ENCODE measurements around the gene SLC44A4.
"Not testable (repeated sequence)": the region's sequence is repeated elsewhere in the genome, so short reads cannot be mapped to it uniquely, and the experiment has no call there.

The SLC44A4 gene

DNA sequence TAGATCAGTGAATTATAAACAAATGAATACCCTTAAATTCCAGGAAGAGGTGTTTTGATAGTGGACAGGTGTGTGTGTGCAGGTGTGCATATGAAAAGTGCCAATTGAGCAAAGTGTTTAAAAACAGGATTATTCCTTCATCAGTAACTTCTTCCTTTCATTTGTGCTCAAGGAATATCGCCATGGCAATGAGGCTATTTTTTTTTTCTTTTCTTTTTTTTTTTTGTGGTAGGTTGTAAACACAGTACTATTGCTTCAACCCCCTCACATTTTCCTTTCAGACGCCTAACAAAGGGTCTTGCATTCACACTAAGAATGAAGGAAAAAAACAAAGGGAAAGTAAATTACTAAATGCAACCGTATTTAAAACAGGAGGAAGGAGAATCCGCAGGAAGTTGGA lies 53.2 kb downstream of the SLC44A4 start:
- Histone ChIP-seq H3K4me2 (ENCODE audit: insufficient read depth, low read length) (no peak overlapping the region), H3K4me3 (ENCODE audit: low read depth in 1 of 2, low read length in 2 of 2) (no peak overlapping the region), H3K9me3 (ENCODE audit: insufficient read depth, low read length, severe bottlenecking) (no peaks in the 10 kb centered on the region), H3K9ac (ENCODE audit: low read depth, low read length) (no peak overlapping the region), H4K20me1 (ENCODE audit: insufficient read depth, low read length) (no peaks in the 10 kb centered on the region; the same call in 1 of the 2 replicates), H3K4me1 (ENCODE audit: insufficient read depth, low read length) (peaks cover 47% of the 10 kb centered on the region), H3K27ac (ENCODE audit: low read length) (no peak overlapping the region; the same call in 1 of the 2 replicates), H3K36me3 (ENCODE audit: insufficient read depth, low read length) (no peaks in the 10 kb centered on the region), H3K27me3 (ENCODE audit: insufficient read depth, low read length, poor library complexity) (no peaks in the 10 kb centered on the region), H3K79me2 (ENCODE audit: insufficient read depth, low read length) (peaks cover 18% of the 10 kb centered on the region), H2AFZ (ENCODE audit: low read depth, low read length) (no peak overlapping the region)
- no peak for DNase-seq
- TF ChIP-seq, protein P1, sequence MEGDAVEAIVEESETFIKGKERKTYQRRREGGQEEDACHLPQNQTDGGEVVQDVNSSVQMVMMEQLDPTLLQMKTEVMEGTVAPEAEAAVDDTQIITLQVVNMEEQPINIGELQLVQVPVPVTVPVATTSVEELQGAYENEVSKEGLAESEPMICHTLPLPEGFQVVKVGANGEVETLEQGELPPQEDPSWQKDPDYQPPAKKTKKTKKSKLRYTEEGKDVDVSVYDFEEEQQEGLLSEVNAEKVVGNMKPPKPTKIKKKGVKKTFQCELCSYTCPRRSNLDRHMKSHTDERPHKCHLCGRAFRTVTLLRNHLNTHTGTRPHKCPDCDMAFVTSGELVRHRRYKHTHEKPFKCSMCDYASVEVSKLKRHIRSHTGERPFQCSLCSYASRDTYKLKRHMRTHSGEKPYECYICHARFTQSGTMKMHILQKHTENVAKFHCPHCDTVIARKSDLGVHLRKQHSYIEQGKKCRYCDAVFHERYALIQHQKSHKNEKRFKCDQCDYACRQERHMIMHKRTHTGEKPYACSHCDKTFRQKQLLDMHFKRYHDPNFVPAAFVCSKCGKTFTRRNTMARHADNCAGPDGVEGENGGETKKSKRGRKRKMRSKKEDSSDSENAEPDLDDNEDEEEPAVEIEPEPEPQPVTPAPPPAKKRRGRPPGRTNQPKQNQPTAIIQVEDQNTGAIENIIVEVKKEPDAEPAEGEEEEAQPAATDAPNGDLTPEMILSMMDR (IDR thresholded peaks at IDR 0.05; ENCODE audit: borderline replicate concordance, extremely low read depth, low read length, poor library complexity, severe bottlenecking), result no peak
- TF ChIP-seq EZH2 (IDR thresholded peaks at IDR 0.05; ENCODE audit: borderline replicate concordance, low read depth, low read length, severe bottlenecking), result no peak
- no peak for ATAC-seq (ENCODE audit: insufficient read depth, low read depth)

DNA sequence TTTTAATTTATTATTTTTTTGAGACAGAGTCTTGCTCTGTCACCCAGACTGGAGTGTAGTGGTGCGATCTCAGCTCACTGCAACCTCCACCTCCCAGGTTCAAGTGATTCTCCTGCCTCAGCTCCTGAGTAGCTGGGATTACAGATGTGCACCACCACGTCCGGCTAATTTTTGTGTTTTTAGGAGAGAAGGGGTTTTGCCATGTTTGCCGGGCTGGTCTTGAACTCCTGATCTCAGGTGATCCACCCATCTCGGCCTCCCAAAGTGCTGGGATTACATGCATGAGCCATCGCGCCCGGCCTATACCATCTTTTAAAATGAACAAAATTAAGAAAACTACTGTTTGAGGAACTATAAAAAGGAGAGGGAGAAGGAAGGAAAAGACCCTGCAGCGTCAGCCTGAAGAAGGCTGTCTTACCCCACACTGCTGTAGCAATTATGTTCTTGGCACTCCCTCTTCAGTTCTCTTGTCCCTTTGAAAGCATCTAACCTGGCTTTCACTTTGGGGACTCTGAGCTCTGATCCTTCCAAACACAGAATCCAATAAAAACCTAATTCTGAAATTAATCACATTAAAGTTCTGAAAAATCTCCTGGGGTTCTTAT lies 55.1 kb downstream of the SLC44A4 start:
- not testable (repeated sequence) for H3K9ac ChIP-seq (ENCODE audit: low read depth, low read length); H3K27me3 ChIP-seq (ENCODE audit: insufficient read depth, low read length, poor library complexity); DNase-seq; H3K4me3 ChIP-seq (ENCODE audit: low read depth in 1 of 2, low read length in 2 of 2); H3K36me3 ChIP-seq (ENCODE audit: insufficient read depth, low read length); H2AFZ ChIP-seq (ENCODE audit: low read depth, low read length); H3K4me2 ChIP-seq (ENCODE audit: insufficient read depth, low read length); H3K27ac ChIP-seq (ENCODE audit: low read length); ATAC-seq (ENCODE audit: insufficient read depth, low read depth); H3K79me2 ChIP-seq (ENCODE audit: insufficient read depth, low read length); H4K20me1 ChIP-seq (ENCODE audit: insufficient read depth, low read length); H3K9me3 ChIP-seq (ENCODE audit: insufficient read depth, low read length, severe bottlenecking)
- peaks cover 44% of the 10 kb centered on the region for H3K4me1 ChIP-seq (ENCODE audit: insufficient read depth, low read length)

DNA sequence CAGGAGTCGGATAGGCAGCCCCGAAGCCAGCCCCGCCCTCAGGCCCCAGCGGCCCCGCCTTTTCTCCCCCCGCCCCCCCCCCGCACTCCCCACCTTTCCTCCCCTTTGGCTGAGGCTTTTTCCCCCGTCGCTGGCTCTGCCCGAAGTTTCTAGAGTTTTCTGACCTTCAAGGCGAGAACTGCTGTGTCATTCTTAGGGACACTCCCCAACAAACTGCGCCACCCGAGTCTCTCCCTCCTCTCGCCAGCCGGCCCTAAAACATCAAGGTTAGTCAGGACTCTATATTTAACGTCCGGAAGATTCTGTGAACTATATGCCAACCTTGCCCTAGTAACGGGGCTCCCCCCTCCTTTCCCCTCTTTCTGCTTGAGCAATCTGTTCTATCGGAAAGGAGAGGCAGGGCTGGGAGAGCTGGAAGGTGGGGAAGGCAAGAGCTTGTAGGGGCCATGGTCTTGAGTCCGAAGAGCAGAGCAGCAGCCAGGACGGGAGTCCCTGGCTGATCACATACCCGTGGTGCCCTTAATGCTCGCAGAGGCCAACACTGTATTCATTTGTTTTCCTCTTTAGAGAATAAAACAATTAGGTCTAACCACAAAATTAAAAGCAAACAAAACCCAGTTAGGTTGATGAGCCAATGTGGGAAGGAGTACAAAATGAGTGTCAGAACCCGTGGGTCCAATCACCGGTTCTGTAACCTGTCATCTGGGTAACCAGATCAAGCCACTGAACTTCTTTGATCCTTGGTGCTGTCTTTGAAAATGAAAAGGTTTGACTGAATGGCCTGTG lies 56.6 kb downstream of the SLC44A4 start:
- Histone ChIP-seq H3K79me2 (ENCODE audit: insufficient read depth, low read length) (peaks cover 2% of the 10 kb centered on the region; the same call in 1 of the 2 replicates), H4K20me1 (ENCODE audit: insufficient read depth, low read length) (no peaks in the 10 kb centered on the region), H2AFZ (ENCODE audit: low read depth, low read length) (peak overlapping the region; percentile 99), H3K9ac (ENCODE audit: low read depth, low read length) (peak overlapping the region; percentile 75), H3K36me3 (ENCODE audit: insufficient read depth, low read length) (no peaks in the 10 kb centered on the region), H3K27me3 (ENCODE audit: insufficient read depth, low read length, poor library complexity) (no peaks in the 10 kb centered on the region), H3K4me1 (ENCODE audit: insufficient read depth, low read length) (peaks cover 44% of the 10 kb centered on the region), H3K27ac (ENCODE audit: low read length) (peak overlapping the region; percentile 83), H3K4me3 (ENCODE audit: low read depth in 1 of 2, low read length in 2 of 2) (peak overlapping the region; percentile 41 to 93; a peak in 3 of 4 replicates), H3K9me3 (ENCODE audit: insufficient read depth, low read length, severe bottlenecking) (no peaks in the 10 kb centered on the region), H3K4me2 (ENCODE audit: insufficient read depth, low read length) (peak overlapping the region; percentile 95)
- DNase-seq, result peak; percentile 64
- peak; percentile 48 for ATAC-seq (ENCODE audit: insufficient read depth, low read depth)
- TF ChIP-seq, protein P1 (IDR thresholded peaks at IDR 0.05; ENCODE audit: borderline replicate concordance, extremely low read depth, low read length, poor library complexity, severe bottlenecking), result no peak
- no peak for TF ChIP-seq EZH2 (IDR thresholded peaks at IDR 0.05; ENCODE audit: borderline replicate concordance, low read depth, low read length, severe bottlenecking)

Data from DND-41 (cell line).